BE2C (cell line): Measurements from ENCODE around the gene CRYM.

Experiments used
- DNase-seq: peaks from one replicate; pipeline ENCODE4 v3.0.0-alpha.2; 2020
- H3K27me3 ChIP-seq: fragments of 250-450 bp; sonication (Bioruptor Pico); 2 replicates; pipeline ENCODE4 v1.5.1; 2020; ENCODE audit warnings: mild to moderate bottlenecking
- H3K36me3 ChIP-seq: fragments of 250-450 bp; sonication (Bioruptor Pico); 2 replicates; pipeline ENCODE4 v1.5.1; 2020; ENCODE audit warnings: mild to moderate bottlenecking
- H3K4me1 ChIP-seq: fragments of 250-450 bp; sonication (Bioruptor Pico); 2 replicates; pipeline ENCODE4 v1.5.1; 2020
- H3K4me3 ChIP-seq: 2 replicates; pipeline ENCODE4 v1.5.1; 2011; ENCODE audit warnings: low read depth, low read length
- H3K9me3 ChIP-seq: fragments of 250-450 bp; sonication (Bioruptor Pico); 2 replicates; pipeline ENCODE4 v1.5.1; 2020
- TF ChIP-seq, protein P1 (sequence below): IDR thresholded peaks from 2 replicates; pipeline ENCODE4 v1.5.1; 2012; ENCODE audit warnings: mild to moderate bottlenecking, low read depth, low read length

CRYM gene

DNA sequence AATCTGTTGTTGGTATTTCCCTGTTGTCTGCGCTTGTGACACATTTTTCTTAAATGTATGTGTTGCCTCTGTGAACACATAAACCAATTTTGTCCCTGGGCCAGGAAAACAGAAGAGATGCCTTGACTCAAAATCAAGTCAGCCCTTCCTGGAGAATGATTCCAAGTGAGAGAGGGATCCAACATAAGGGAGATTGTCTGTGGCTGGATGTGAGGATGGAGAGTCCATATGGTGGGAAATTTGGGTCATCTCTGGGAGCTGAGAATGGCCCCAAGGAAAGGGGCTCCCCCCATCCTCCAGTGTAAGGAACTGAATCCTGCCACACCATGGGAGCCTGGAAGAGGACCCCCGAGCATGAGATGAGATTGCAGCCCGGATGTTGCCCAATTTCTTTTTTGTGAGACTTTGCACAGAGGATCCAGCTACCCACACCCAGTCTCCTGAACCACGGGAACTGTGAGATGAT lies 13.5 kb downstream of the CRYM start:
- Histone ChIP-seq H3K4me3 (no peak overlapping the region), H3K4me1 (no peaks in the 10 kb centered on the region), H3K27me3 (no peaks in the 10 kb centered on the region), H3K36me3 (no peaks in the 10 kb centered on the region), H3K9me3 (no peaks in the 10 kb centered on the region)
- no peak for DNase-seq
- TF ChIP-seq, protein P1, sequence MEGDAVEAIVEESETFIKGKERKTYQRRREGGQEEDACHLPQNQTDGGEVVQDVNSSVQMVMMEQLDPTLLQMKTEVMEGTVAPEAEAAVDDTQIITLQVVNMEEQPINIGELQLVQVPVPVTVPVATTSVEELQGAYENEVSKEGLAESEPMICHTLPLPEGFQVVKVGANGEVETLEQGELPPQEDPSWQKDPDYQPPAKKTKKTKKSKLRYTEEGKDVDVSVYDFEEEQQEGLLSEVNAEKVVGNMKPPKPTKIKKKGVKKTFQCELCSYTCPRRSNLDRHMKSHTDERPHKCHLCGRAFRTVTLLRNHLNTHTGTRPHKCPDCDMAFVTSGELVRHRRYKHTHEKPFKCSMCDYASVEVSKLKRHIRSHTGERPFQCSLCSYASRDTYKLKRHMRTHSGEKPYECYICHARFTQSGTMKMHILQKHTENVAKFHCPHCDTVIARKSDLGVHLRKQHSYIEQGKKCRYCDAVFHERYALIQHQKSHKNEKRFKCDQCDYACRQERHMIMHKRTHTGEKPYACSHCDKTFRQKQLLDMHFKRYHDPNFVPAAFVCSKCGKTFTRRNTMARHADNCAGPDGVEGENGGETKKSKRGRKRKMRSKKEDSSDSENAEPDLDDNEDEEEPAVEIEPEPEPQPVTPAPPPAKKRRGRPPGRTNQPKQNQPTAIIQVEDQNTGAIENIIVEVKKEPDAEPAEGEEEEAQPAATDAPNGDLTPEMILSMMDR, result no peak

GRCh38 chr16:21263640-21264570 lies 14.2 kb downstream of the CRYM start:
- H3K27me3 ChIP-seq, result no peaks in the 10 kb centered on the region
- H3K4me3 ChIP-seq, result no peak overlapping the region
- no peaks in the 10 kb centered on the region for H3K36me3 ChIP-seq
- no peak for DNase-seq
- H3K9me3 ChIP-seq, result no peaks in the 10 kb centered on the region
- TF ChIP-seq, protein P1, result no peak
- H3K4me1 ChIP-seq, result no peaks in the 10 kb centered on the region

- Histone ChIP-seq H3K27me3 (no peaks in the 10 kb centered on the region), H3K36me3 (no peaks in the 10 kb centered on the region), H3K9me3 (no peaks in the 10 kb centered on the region), H3K4me3 (no peak overlapping the region), H3K4me1 (no peaks in the 10 kb centered on the region)
- TF ChIP-seq, protein P1, result no peak
- no peak for DNase-seq
These were observed 15.1 kb downstream of the CRYM start for GRCh38 chr16:21262779-21263639.

DNA sequence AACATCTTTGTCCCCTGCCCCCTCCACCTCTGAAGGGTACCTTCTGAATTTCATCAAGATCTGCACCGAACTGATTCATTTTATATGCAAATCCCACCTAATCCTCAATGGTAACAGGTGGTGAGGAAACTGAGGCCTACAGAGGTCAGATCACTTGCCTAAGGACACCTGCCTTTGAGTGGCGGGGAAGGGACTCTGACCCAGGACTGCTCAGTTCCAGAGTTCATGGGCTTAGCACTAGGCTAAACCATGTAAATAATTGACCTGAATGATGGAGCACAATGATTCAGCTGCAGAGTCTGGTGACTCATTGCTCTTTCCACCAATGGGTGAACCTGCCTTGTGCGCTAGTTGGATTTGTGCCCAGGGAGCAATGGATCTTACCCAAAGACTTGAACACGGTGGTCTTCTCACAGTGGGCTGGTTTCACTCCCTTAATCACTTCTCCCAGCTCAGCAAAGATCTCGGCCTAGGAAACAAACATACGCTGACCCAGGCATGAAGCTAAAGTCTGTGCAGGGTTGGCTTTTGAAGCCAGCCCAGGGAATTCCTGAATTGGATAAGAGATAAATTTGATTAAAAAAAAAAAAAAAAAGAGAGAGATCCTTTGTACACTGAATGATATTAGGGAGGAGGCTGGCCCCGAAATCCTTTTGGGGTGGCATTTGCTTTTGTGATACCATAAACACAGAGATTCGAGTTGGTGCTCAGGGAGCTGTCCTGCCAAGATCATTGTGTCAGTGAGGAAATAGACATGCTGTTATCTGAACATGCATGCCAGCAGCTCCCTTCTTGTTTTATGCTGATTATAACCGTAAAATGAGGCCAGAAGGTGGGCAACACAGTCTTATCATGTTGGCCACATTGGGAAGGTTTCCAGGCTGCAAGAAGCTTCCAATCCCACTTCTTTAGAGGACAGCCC lies 17.0 kb downstream of the CRYM start:
- H3K4me1 ChIP-seq, result no peaks in the 10 kb centered on the region
- H3K4me3 ChIP-seq, result no peak overlapping the region
- H3K27me3 ChIP-seq, result no peaks in the 10 kb centered on the region
- H3K9me3 ChIP-seq, result no peaks in the 10 kb centered on the region
- no peaks in the 10 kb centered on the region for H3K36me3 ChIP-seq
- TF ChIP-seq, protein P1, result no peak
- DNase-seq, result peak; percentile 32

- Histone ChIP-seq H3K9me3 (no peaks in the 10 kb centered on the region), H3K27me3 (no peaks in the 10 kb centered on the region; the same call in 1 of the 2 replicates), H3K36me3 (no peaks in the 10 kb centered on the region), H3K4me3 (no peak overlapping the region), H3K4me1 (no peaks in the 10 kb centered on the region)
- TF ChIP-seq, protein P1, result no peak
- no peak for DNase-seq
These were observed 20.8 kb downstream of the CRYM start for GRCh38 chr16:21257284-21257683.
